Caco-2 (cell line): Measurements from ENCODE around the gene ANAPC10. TPM values are rescaled to one million over a fixed set of nuclear protein-coding genes. Genes with fewer than 3 reads are reported as not detected.

ENCODE experiments used
- BruUV-seq: library from RNA; stranded (reverse); fragments of 400-500 nt; replicated peaks from 2 replicates; lab custom pipeline; 2021; lab: Mats Ljungman, UMichigan
- CTCF ChIA-PET: fragments of 300-600 bp; sonication (Branson Sonifier 250); formaldehyde crosslinking; loops from one replicate; lab custom pipeline; 2022; ENCODE audit warnings: antibody characterized with exemption; lab: Charles Lee
- POLR2A ChIA-PET: fragments of 300-600 bp; sonication (Branson Sonifier 250); formaldehyde crosslinking; loops from one replicate; lab custom pipeline; 2022; ENCODE audit warnings: antibody characterized with exemption; lab: Charles Lee
- DNase-seq, 2 experiments: peaks; one replicate each; pipeline versions ENCODE4 v3.0.0 to v3.0.0-alpha.2; 2020 to 2022
- H3K27me3 ChIP-seq: replicated peaks from 2 replicates; pipeline ENCODE4 v1.6.0; 2011; ENCODE audit warnings: low read length; ENCODE audit not compliant: control insufficient read depth, insufficient read depth
- H3K36me3 ChIP-seq: 2 replicates; pipeline ENCODE4 v1.5.1; 2011; ENCODE audit warnings: low read length; ENCODE audit not compliant: control insufficient read depth, insufficient read depth
- H3K4me1 ChIP-seq: fragments of 250-450 bp; sonication (Bioruptor Pico); 2 replicates; pipeline ENCODE4 v1.5.1; 2020; ENCODE audit warnings: mild to moderate bottlenecking
- H3K4me3 ChIP-seq: 2 replicates; pipeline ENCODE4 v1.5.1; 2011; ENCODE audit warnings: low read depth, mild to moderate bottlenecking, control low read depth, low read length
- H3K9me3 ChIP-seq: fragments of 250-450 bp; sonication (Bioruptor Pico); 2 replicates; pipeline ENCODE4 v1.5.1; 2020; ENCODE audit warnings: mild to moderate bottlenecking, moderate library complexity
- H3K27ac Mint-ChIP-seq: one replicate; pipeline ENCODE4 v1.8.0; 2022; ENCODE audit warnings: mixed read lengths; ENCODE audit not compliant: unreplicated experiment
- H3K27me3 Mint-ChIP-seq: one replicate; pipeline ENCODE4 v1.8.0; 2022; ENCODE audit warnings: mixed read lengths; ENCODE audit not compliant: insufficient read depth, unreplicated experiment
- H3K36me3 Mint-ChIP-seq: one replicate; pipeline ENCODE4 v1.8.0; 2022; ENCODE audit warnings: mild to moderate bottlenecking, mixed read lengths; ENCODE audit not compliant: insufficient read depth, unreplicated experiment
- H3K4me1 Mint-ChIP-seq: one replicate; pipeline ENCODE4 v1.8.0; 2022; ENCODE audit warnings: low read depth, mixed read lengths; ENCODE audit not compliant: unreplicated experiment
- H3K4me3 Mint-ChIP-seq: one replicate; pipeline ENCODE4 v1.8.0; 2022; ENCODE audit warnings: mild to moderate bottlenecking, moderate library complexity, mixed read lengths; ENCODE audit not compliant: unreplicated experiment
- H3K9me3 Mint-ChIP-seq: one replicate; pipeline ENCODE4 v1.8.0; 2022; ENCODE audit warnings: mixed read lengths; ENCODE audit not compliant: unreplicated experiment
- CTCF ChIP-seq, 2 experiments: fragments of 200-600 bp in 1 of 2; IDR thresholded peaks; 1 replicate in 1 of 2; 2 replicates in 1 of 2; pipeline versions ENCODE4 v1.5.1 to v1.8.0; 2011 to 2022; ENCODE audit warnings: antibody characterized with exemption in 1 of 2, control low read depth in 1 of 2, inconsistent platforms in 1 of 2, low read depth in 1 of 2, low read length in 1 of 2, mild to moderate bottlenecking in 1 of 2, moderate library complexity in 1 of 2; ENCODE audit not compliant: insufficient read depth in 1 of 2, severe bottlenecking in 1 of 2, unreplicated experiment in 1 of 2
- intact Hi-C: fragments of 100-400 bp; cut with micrococcal nuclease; formaldehyde crosslinking; loops from one replicate; pipeline ENCODE4 v1.10.0; 2022; ENCODE audit not compliant: unreplicated experiment
- total RNA-seq: library from RNA; stranded (reverse); gene quantifications from 2 replicates; pipeline ENCODE4 v1.2.3, GENCODE V29; 2022

Gene ANAPC10
- total RNA-seq, 1 experiment from 2014 or later: 24.2 TPM

GRCh38 chr4:145125396-145125795 is 27.4 kb upstream of the ANAPC10 start:
- no peak overlapping the region for H3K4me3 Mint-ChIP-seq
- H3K4me1 ChIP-seq: no peaks in the 10 kb centered on the region
- H3K36me3 Mint-ChIP-seq: peaks cover 64% of the 10 kb centered on the region
- no peaks in the 10 kb centered on the region for H3K27me3 ChIP-seq
- BruUV-seq: no TSS peak
- H3K27ac Mint-ChIP-seq: no peak overlapping the region
- H3K36me3 ChIP-seq: no peaks in the 10 kb centered on the region
- H3K4me3 ChIP-seq: no peak overlapping the region
- ChIA-PET POLR2A (no interaction called here), CTCF (no interaction called here)
- no peak for DNase-seq
- H3K9me3 ChIP-seq: no peaks in the 10 kb centered on the region
- H3K4me1 Mint-ChIP-seq: no peaks in the 10 kb centered on the region
- intact Hi-C loops: no loop called here
- H3K9me3 Mint-ChIP-seq: no peaks in the 10 kb centered on the region
- no peak for TF ChIP-seq CTCF (IDR thresholded peaks at IDR 0.05; ENCODE audit: insufficient read depth in 1 of 2, low read depth in 1 of 2, low read length in 1 of 2, severe bottlenecking in 1 of 2, unreplicated experiment in 1 of 2)
- H3K27me3 Mint-ChIP-seq: no peaks in the 10 kb centered on the region

- Histone ChIP-seq H3K27me3 (no peaks in the 10 kb centered on the region), H3K9me3 (no peaks in the 10 kb centered on the region), H3K4me1 (no peaks in the 10 kb centered on the region), H3K4me3 (no peak overlapping the region), H3K36me3 (no peaks in the 10 kb centered on the region)
- Mint-ChIP-seq H3K4me3 (no peak overlapping the region), H3K4me1 (no peaks in the 10 kb centered on the region), H3K36me3 (peaks cover 59% of the 10 kb centered on the region), H3K9me3 (no peaks in the 10 kb centered on the region), H3K27me3 (no peaks in the 10 kb centered on the region), H3K27ac (no peak overlapping the region)
- ChIA-PET POLR2A (no interaction called here), CTCF (no interaction called here)
- no peak for TF ChIP-seq CTCF (IDR thresholded peaks at IDR 0.05; ENCODE audit: insufficient read depth in 1 of 2, low read depth in 1 of 2, low read length in 1 of 2, severe bottlenecking in 1 of 2, unreplicated experiment in 1 of 2)
- no TSS peak for BruUV-seq
- intact Hi-C loops: no loop called here
- no peak for DNase-seq
Measured at GRCh38 chr4:145108128-145108527, 10.1 kb upstream of the ANAPC10 start.

GRCh38 chr4:145107126-145107525 is 9.1 kb upstream of the ANAPC10 start:
- Mint-ChIP-seq H3K36me3 (peaks cover 49% of the 10 kb centered on the region), H3K4me1 (no peaks in the 10 kb centered on the region), H3K9me3 (no peaks in the 10 kb centered on the region), H3K27me3 (no peaks in the 10 kb centered on the region), H3K4me3 (no peak overlapping the region), H3K27ac (no peak overlapping the region)
- DNase-seq: no peak
- Histone ChIP-seq H3K4me3 (no peak overlapping the region), H3K27me3 (no peaks in the 10 kb centered on the region), H3K9me3 (no peaks in the 10 kb centered on the region), H3K36me3 (no peaks in the 10 kb centered on the region), H3K4me1 (no peaks in the 10 kb centered on the region)
- intact Hi-C loops: no loop called here
- POLR2A ChIA-PET: no interaction called here
- CTCF ChIA-PET: no interaction called here
- BruUV-seq: no TSS peak
- no peak for TF ChIP-seq CTCF (IDR thresholded peaks at IDR 0.05; ENCODE audit: insufficient read depth in 1 of 2, low read depth in 1 of 2, low read length in 1 of 2, severe bottlenecking in 1 of 2, unreplicated experiment in 1 of 2)
